Caco-2 (cell line): ENCODE data around the gene ANK2. TPM values are rescaled to one million over a fixed set of nuclear protein-coding genes. Genes with fewer than 3 reads are reported as not detected.

Experiments
- BruUV-seq: library from RNA; stranded (reverse); fragments of 400-500 nt; replicated peaks from 2 replicates; lab custom pipeline; 2021; lab: Mats Ljungman, UMichigan
- CTCF ChIA-PET: fragments of 300-600 bp; sonication (Branson Sonifier 250); formaldehyde crosslinking; loops from one replicate; lab custom pipeline; 2022; ENCODE audit warnings: antibody characterized with exemption; lab: Charles Lee
- POLR2A ChIA-PET: fragments of 300-600 bp; sonication (Branson Sonifier 250); formaldehyde crosslinking; loops from one replicate; lab custom pipeline; 2022; ENCODE audit warnings: antibody characterized with exemption; lab: Charles Lee
- DNase-seq, 2 experiments: peaks; one replicate each; pipeline versions ENCODE4 v3.0.0 to v3.0.0-alpha.2; 2020 to 2022
- H3K27me3 ChIP-seq: replicated peaks from 2 replicates; pipeline ENCODE4 v1.6.0; 2011; ENCODE audit warnings: low read length; ENCODE audit not compliant: control insufficient read depth, insufficient read depth
- H3K36me3 ChIP-seq: 2 replicates; pipeline ENCODE4 v1.5.1; 2011; ENCODE audit warnings: low read length; ENCODE audit not compliant: control insufficient read depth, insufficient read depth
- H3K4me1 ChIP-seq: fragments of 250-450 bp; sonication (Bioruptor Pico); 2 replicates; pipeline ENCODE4 v1.5.1; 2020; ENCODE audit warnings: mild to moderate bottlenecking
- H3K4me3 ChIP-seq: 2 replicates; pipeline ENCODE4 v1.5.1; 2011; ENCODE audit warnings: low read depth, mild to moderate bottlenecking, control low read depth, low read length
- H3K9me3 ChIP-seq: fragments of 250-450 bp; sonication (Bioruptor Pico); 2 replicates; pipeline ENCODE4 v1.5.1; 2020; ENCODE audit warnings: mild to moderate bottlenecking, moderate library complexity
- H3K27ac Mint-ChIP-seq: one replicate; pipeline ENCODE4 v1.8.0; 2022; ENCODE audit warnings: mixed read lengths; ENCODE audit not compliant: unreplicated experiment
- H3K27me3 Mint-ChIP-seq: one replicate; pipeline ENCODE4 v1.8.0; 2022; ENCODE audit warnings: mixed read lengths; ENCODE audit not compliant: insufficient read depth, unreplicated experiment
- H3K36me3 Mint-ChIP-seq: one replicate; pipeline ENCODE4 v1.8.0; 2022; ENCODE audit warnings: mild to moderate bottlenecking, mixed read lengths; ENCODE audit not compliant: insufficient read depth, unreplicated experiment
- H3K4me1 Mint-ChIP-seq: one replicate; pipeline ENCODE4 v1.8.0; 2022; ENCODE audit warnings: low read depth, mixed read lengths; ENCODE audit not compliant: unreplicated experiment
- H3K4me3 Mint-ChIP-seq: one replicate; pipeline ENCODE4 v1.8.0; 2022; ENCODE audit warnings: mild to moderate bottlenecking, moderate library complexity, mixed read lengths; ENCODE audit not compliant: unreplicated experiment
- H3K9me3 Mint-ChIP-seq: one replicate; pipeline ENCODE4 v1.8.0; 2022; ENCODE audit warnings: mixed read lengths; ENCODE audit not compliant: unreplicated experiment
- CTCF ChIP-seq, 2 experiments: fragments of 200-600 bp in 1 of 2; IDR thresholded peaks; 1 replicate in 1 of 2; 2 replicates in 1 of 2; pipeline versions ENCODE4 v1.5.1 to v1.8.0; 2011 to 2022; ENCODE audit warnings: antibody characterized with exemption in 1 of 2, control low read depth in 1 of 2, inconsistent platforms in 1 of 2, low read depth in 1 of 2, low read length in 1 of 2, mild to moderate bottlenecking in 1 of 2, moderate library complexity in 1 of 2; ENCODE audit not compliant: insufficient read depth in 1 of 2, severe bottlenecking in 1 of 2, unreplicated experiment in 1 of 2
- intact Hi-C: fragments of 100-400 bp; cut with micrococcal nuclease; formaldehyde crosslinking; loops from one replicate; pipeline ENCODE4 v1.10.0; 2022; ENCODE audit not compliant: unreplicated experiment
- total RNA-seq: library from RNA; stranded (reverse); gene quantifications from 2 replicates; pipeline ENCODE4 v1.2.3, GENCODE V29; 2022

The ANK2 gene
- total RNA-seq, 1 experiment from 2014 or later: 26.3 TPM

- no peak overlapping the region for H3K4me3 ChIP-seq
- DNase-seq: no peak
- H3K27ac Mint-ChIP-seq: no peak overlapping the region
- POLR2A ChIA-PET: no interaction called here
- CTCF ChIA-PET: interaction anchor here (0.6 kb wide), 1 partner anchor 287 kb away, joined by 6 read pairs; no protein-coding TSS in a partner anchor
- no peaks in the 10 kb centered on the region for H3K27me3 ChIP-seq
- no peaks in the 10 kb centered on the region for H3K27me3 Mint-ChIP-seq
- no peak for TF ChIP-seq CTCF (IDR thresholded peaks at IDR 0.05; ENCODE audit: insufficient read depth in 1 of 2, low read depth in 1 of 2, low read length in 1 of 2, severe bottlenecking in 1 of 2, unreplicated experiment in 1 of 2)
- H3K9me3 Mint-ChIP-seq: no peaks in the 10 kb centered on the region
- H3K4me1 ChIP-seq: 0 out of 2 replicates have a peak, but pooled peaks cover 4% of the 10 kb centered on the region
- no peak overlapping the region for H3K4me3 Mint-ChIP-seq
- H3K36me3 Mint-ChIP-seq: no peaks in the 10 kb centered on the region
- no peaks in the 10 kb centered on the region for H3K4me1 Mint-ChIP-seq
- H3K36me3 ChIP-seq: no peaks in the 10 kb centered on the region
- H3K9me3 ChIP-seq: no peaks in the 10 kb centered on the region
- no TSS peak for BruUV-seq
- intact Hi-C loops: no loop called here
Measured at GRCh38 chr4:113050371-113050755, 910 bp downstream of the ANK2 start.

GRCh38 chr4:113050837-113051236 is 1.4 kb downstream of the ANK2 start:
- no peaks in the 10 kb centered on the region for H3K36me3 Mint-ChIP-seq
- H3K27me3 Mint-ChIP-seq: no peaks in the 10 kb centered on the region
- CTCF ChIA-PET: no interaction called here
- Histone ChIP-seq H3K4me1 (0 out of 2 replicates have a peak, but pooled peaks cover 4% of the 10 kb centered on the region), H3K9me3 (no peaks in the 10 kb centered on the region), H3K4me3 (no peak overlapping the region), H3K27me3 (no peaks in the 10 kb centered on the region), H3K36me3 (no peaks in the 10 kb centered on the region)
- H3K4me3 Mint-ChIP-seq: no peak overlapping the region
- no peaks in the 10 kb centered on the region for H3K4me1 Mint-ChIP-seq
- H3K9me3 Mint-ChIP-seq: no peaks in the 10 kb centered on the region
- intact Hi-C loops: no loop called here
- POLR2A ChIA-PET: no interaction called here
- BruUV-seq: no TSS peak
- no peak overlapping the region for H3K27ac Mint-ChIP-seq
- TF ChIP-seq CTCF (IDR thresholded peaks at IDR 0.05; ENCODE audit: insufficient read depth in 1 of 2, low read depth in 1 of 2, low read length in 1 of 2, severe bottlenecking in 1 of 2, unreplicated experiment in 1 of 2): no peak
- no peak for DNase-seq

GRCh38 chr4:113051361-113051760 is 1.9 kb downstream of the ANK2 start:
- Histone ChIP-seq H3K9me3 (no peaks in the 10 kb centered on the region), H3K4me1 (0 out of 2 replicates have a peak, but pooled peaks cover 4% of the 10 kb centered on the region), H3K4me3 (no peak overlapping the region), H3K27me3 (no peaks in the 10 kb centered on the region), H3K36me3 (no peaks in the 10 kb centered on the region)
- Mint-ChIP-seq H3K4me3 (no peak overlapping the region), H3K27ac (no peak overlapping the region), H3K36me3 (no peaks in the 10 kb centered on the region), H3K4me1 (no peaks in the 10 kb centered on the region), H3K27me3 (no peaks in the 10 kb centered on the region), H3K9me3 (no peaks in the 10 kb centered on the region)
- TF ChIP-seq CTCF (IDR thresholded peaks at IDR 0.05; ENCODE audit: insufficient read depth in 1 of 2, low read depth in 1 of 2, low read length in 1 of 2, severe bottlenecking in 1 of 2, unreplicated experiment in 1 of 2): no peak
- BruUV-seq: no TSS peak
- DNase-seq: no peak
- ChIA-PET CTCF (no interaction called here), POLR2A (no interaction called here)
- intact Hi-C loops: no loop called here
